Smooth muscle cell (in vitro differentiated cells): ENCODE data around the gene INPP4B. TPM values are rescaled to one million over a fixed set of nuclear protein-coding genes. Genes with fewer than 3 reads are reported as not detected.

Source experiments
- DNase-seq: peaks from one replicate; lab custom pipeline; 2025; ENCODE audit not compliant: unreplicated experiment; lab: John Stamatoyannopoulos, UW
- H2AFZ ChIP-seq: fragments of 200-600 bp; sonication (generic); 2 replicates; pipeline ENCODE4 v1.6.0; 2016; ENCODE audit warnings: antibody characterized with exemption, low read depth, mild to moderate bottlenecking
- H3F3A ChIP-seq: fragments of 200-600 bp; sonication (generic); 2 replicates; pipeline ENCODE4 v1.6.0; 2017; ENCODE audit warnings: antibody characterized with exemption, low read depth
- H3K27ac ChIP-seq: fragments of 200-600 bp; sonication (generic); 2 replicates; pipeline ENCODE4 v1.5.1; 2016; ENCODE audit warnings: low read depth, mild to moderate bottlenecking
- H3K27me3 ChIP-seq: fragments of 200-600 bp; sonication (generic); 2 replicates; pipeline ENCODE4 v1.6.1; 2016; ENCODE audit warnings: low read depth, mild to moderate bottlenecking
- H3K36me3 ChIP-seq: fragments of 200-600 bp; sonication (generic); 2 replicates; pipeline ENCODE4 v1.5.1; 2016; ENCODE audit warnings: low read depth
- H3K4me1 ChIP-seq: fragments of 200-600 bp; sonication (generic); 2 replicates; pipeline ENCODE4 v1.5.1; 2016; ENCODE audit warnings: low read depth
- H3K4me2 ChIP-seq: fragments of 200-600 bp; sonication (generic); 2 replicates; pipeline ENCODE4 v1.6.0; 2016; ENCODE audit warnings: mild to moderate bottlenecking
- H3K4me3 ChIP-seq: fragments of 200-600 bp; sonication (generic); 2 replicates; pipeline ENCODE4 v1.5.1; 2016; ENCODE audit warnings: mild to moderate bottlenecking
- H3K79me2 ChIP-seq: fragments of 200-600 bp; sonication (generic); 2 replicates; pipeline ENCODE4 v1.6.0; 2016; ENCODE audit warnings: low read depth, mild to moderate bottlenecking
- H3K9ac ChIP-seq: fragments of 200-600 bp; sonication (generic); 2 replicates; pipeline ENCODE4 v1.6.0; 2016; ENCODE audit warnings: low read depth
- H3K9me3 ChIP-seq: fragments of 200-600 bp; sonication (generic); replicated peaks from 2 replicates; pipeline ENCODE4 v1.5.1; 2016; ENCODE audit warnings: low read depth
- H4K20me1 ChIP-seq: fragments of 200-600 bp; sonication (generic); 2 replicates; pipeline ENCODE4 v1.6.0; 2016; ENCODE audit warnings: low read depth
- WGBS: methylation state at CpG from one replicate; pipeline ENCODE4 v1.1.7; 2016; ENCODE audit warnings: low lambda C conversion rate; 5-methylcytosine and 5-hydroxymethylcytosine counted together
- polyA plus RNA-seq: library from polyadenylated mRNA; unstranded; fragments of >200 nt; fragmentation: Nextera tagmentation; extraction: Ambion mirVana; gene quantifications from 2 replicates; pipeline ENCODE4 v1.2.1, GENCODE V29; 2016
- total RNA-seq: library from RNA; depleted of rRNA; stranded (reverse); fragments of >200 nt; gene quantifications from 2 replicates; pipeline ENCODE4 v1.2.3, GENCODE V29; 2014
- TF ChIP-seq, protein P1 (sequence below): fragments of 200-600 bp; sonication (generic); IDR thresholded peaks from 2 replicates; pipeline ENCODE4 v1.5.1; 2017; ENCODE audit warnings: borderline replicate concordance, mild to moderate bottlenecking, antibody characterized with exemption; ENCODE audit not compliant: insufficient read depth, poor library complexity, severe bottlenecking

The INPP4B gene
- total and polyA plus RNA-seq, 2 experiments from 2014 or later = 2.0 to 10.9 TPM

DNA sequence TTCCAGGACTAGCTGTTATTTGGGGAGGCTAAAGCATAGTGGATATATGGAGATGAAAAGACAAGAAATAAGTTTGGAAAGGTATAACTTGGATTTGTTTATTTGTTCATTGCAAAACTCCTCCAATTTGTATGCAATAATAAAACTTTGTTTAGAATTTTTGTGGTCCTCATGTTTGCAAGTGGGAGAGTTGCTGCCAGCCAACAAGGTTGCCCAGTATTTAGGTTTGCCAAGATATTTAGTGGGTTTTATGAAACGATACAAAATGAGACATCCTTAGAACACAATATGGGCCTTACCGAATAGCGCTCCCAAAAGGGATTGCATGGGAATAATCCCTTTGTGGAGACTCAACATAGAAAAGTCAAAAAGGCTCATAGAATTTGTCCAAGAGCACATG is 162.1 kb downstream of the INPP4B start:
- H3K4me3 ChIP-seq = no peak overlapping the region
- H3K9ac ChIP-seq = no peak overlapping the region
- no peak for DNase-seq
- no peak overlapping the region for H2AFZ ChIP-seq
- H3K9me3 ChIP-seq = no peaks in the 10 kb centered on the region
- no peaks in the 10 kb centered on the region for H3K36me3 ChIP-seq
- TF ChIP-seq, protein P1, sequence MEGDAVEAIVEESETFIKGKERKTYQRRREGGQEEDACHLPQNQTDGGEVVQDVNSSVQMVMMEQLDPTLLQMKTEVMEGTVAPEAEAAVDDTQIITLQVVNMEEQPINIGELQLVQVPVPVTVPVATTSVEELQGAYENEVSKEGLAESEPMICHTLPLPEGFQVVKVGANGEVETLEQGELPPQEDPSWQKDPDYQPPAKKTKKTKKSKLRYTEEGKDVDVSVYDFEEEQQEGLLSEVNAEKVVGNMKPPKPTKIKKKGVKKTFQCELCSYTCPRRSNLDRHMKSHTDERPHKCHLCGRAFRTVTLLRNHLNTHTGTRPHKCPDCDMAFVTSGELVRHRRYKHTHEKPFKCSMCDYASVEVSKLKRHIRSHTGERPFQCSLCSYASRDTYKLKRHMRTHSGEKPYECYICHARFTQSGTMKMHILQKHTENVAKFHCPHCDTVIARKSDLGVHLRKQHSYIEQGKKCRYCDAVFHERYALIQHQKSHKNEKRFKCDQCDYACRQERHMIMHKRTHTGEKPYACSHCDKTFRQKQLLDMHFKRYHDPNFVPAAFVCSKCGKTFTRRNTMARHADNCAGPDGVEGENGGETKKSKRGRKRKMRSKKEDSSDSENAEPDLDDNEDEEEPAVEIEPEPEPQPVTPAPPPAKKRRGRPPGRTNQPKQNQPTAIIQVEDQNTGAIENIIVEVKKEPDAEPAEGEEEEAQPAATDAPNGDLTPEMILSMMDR = no peak
- no peaks in the 10 kb centered on the region for H3K4me1 ChIP-seq
- H3K4me2 ChIP-seq = no peak overlapping the region
- no peaks in the 10 kb centered on the region for H3F3A ChIP-seq
- H4K20me1 ChIP-seq = no peaks in the 10 kb centered on the region
- WGBS = 98% methylated on average over 3 of the region's 3 CpGs
- no peak overlapping the region for H3K27ac ChIP-seq
- no peaks in the 10 kb centered on the region for H3K27me3 ChIP-seq
- no peaks in the 10 kb centered on the region for H3K79me2 ChIP-seq

DNA sequence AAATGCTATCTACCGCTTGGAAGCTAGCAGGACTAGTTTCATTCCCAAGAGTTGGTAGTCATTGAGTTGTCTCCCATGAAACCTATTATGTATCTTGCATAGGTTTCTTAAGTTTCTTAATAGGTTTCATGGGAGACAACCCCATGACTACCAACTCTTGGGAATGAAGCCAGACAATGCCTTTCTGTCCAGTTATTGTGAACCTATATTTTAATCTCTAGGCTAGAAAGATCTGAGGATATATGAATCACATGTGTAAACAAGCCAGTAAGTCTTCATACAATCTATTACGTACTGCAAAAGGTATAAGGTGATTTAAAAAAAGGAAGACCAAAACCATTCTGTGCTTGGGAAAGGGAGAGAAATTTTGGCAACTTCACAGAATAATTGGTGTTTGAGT is 162.6 kb downstream of the INPP4B start:
- Histone ChIP-seq H3K27me3 (no peaks in the 10 kb centered on the region), H3K27ac (no peak overlapping the region), H3K4me1 (no peaks in the 10 kb centered on the region), H3K4me2 (no peak overlapping the region), H4K20me1 (no peaks in the 10 kb centered on the region), H3K79me2 (no peaks in the 10 kb centered on the region), H3K4me3 (no peak overlapping the region), H3K36me3 (no peaks in the 10 kb centered on the region), H3F3A (no peaks in the 10 kb centered on the region), H2AFZ (no peak overlapping the region), H3K9me3 (no peaks in the 10 kb centered on the region), H3K9ac (no peak overlapping the region)
- DNase-seq = no peak
- WGBS = 86% methylated on average over 2 of the region's 2 CpGs
- TF ChIP-seq, protein P1 = no peak

DNA sequence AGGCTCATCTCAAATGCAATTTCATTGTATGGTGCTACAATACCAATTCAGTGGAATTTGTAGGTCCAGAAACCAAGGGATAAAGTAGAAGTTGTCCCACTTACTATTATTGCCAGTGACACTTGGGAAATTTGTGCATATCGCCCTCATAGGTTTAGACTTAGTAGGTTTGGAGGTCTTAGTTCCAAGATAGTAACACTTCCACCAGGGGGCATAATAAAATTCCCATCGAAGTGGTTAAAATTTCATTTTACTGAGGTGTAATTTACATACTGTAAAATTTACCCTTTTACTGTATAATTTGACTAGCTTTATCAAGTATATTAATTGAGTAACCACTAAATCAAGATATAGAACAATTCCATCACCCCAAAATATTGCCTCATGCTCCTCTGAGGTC is 174.6 kb downstream of the INPP4B start:
- Histone ChIP-seq H3K4me2 (no peak overlapping the region), H3K9me3 (no peaks in the 10 kb centered on the region), H3K36me3 (no peaks in the 10 kb centered on the region), H3K4me1 (no peaks in the 10 kb centered on the region), H4K20me1 (no peaks in the 10 kb centered on the region), H2AFZ (no peak overlapping the region), H3K27me3 (no peaks in the 10 kb centered on the region), H3K9ac (no peak overlapping the region), H3K4me3 (no peak overlapping the region), H3K27ac (no peak overlapping the region), H3K79me2 (no peaks in the 10 kb centered on the region), H3F3A (no peaks in the 10 kb centered on the region)
- WGBS = 67% methylated on average over 2 of the region's 2 CpGs
- DNase-seq = no peak
- TF ChIP-seq, protein P1 = peak; percentile 21

DNA sequence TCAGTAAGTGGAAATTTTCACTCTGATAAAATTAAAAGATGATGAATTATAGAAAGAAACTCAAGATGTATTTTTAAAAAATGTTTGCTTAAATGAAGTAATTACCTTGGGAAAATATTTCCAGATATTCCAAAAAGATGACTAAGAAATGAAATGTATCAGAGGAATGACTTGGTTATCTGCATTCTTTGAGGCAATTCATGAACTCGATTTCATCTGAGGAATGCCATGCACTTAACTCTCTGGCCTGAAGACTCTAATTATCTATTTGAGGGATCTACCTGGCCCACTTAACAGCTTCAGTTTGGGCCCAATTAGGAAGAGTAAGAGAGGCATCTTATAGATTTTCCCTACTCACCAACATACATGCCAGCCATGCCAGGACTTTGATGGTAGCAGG is 182.3 kb downstream of the INPP4B start:
- 53% methylated on average over 1 of the region's 1 CpG for WGBS
- Histone ChIP-seq H4K20me1 (no peaks in the 10 kb centered on the region), H3K9me3 (no peaks in the 10 kb centered on the region), H3K79me2 (no peaks in the 10 kb centered on the region), H3K27ac (no peak overlapping the region), H3K9ac (no peak overlapping the region), H3F3A (no peaks in the 10 kb centered on the region), H3K27me3 (no peaks in the 10 kb centered on the region), H3K4me1 (no peaks in the 10 kb centered on the region), H3K4me2 (no peak overlapping the region), H3K36me3 (no peaks in the 10 kb centered on the region), H2AFZ (no peak overlapping the region), H3K4me3 (no peak overlapping the region)
- TF ChIP-seq, protein P1 = no peak
- DNase-seq = no peak
